ENCODE measurements around the gene MRPS6.

Gene MRPS6

DNA sequence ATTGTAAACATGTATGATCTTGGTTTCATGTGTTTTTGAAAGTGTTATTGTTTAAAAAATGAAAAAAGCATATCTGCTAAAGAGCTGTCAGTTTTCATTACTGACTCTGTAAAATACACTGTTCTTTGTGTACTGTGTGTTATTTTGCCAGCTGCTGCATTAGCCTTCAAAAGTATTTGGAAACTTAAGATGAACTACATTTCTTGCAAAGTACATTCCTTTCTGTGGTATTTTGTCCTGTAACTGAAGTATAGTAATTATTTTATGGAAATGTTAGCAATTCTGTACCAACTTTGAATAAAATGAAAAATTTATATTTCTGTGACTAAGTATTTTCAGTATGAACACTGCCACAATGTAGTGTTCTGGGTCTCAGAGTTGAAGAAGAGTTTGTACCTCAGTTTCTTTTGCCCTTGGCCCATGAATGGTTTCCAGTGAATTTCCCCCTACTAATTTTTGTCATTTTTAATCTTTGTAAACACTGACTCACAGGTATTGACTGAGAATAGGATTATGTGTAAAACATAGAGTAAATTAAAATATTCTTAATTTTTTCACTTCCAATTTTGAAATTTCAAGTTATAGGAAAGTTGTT, 32.7 kb downstream of the MRPS6 start:
- no peak for DNase-seq

DNA sequence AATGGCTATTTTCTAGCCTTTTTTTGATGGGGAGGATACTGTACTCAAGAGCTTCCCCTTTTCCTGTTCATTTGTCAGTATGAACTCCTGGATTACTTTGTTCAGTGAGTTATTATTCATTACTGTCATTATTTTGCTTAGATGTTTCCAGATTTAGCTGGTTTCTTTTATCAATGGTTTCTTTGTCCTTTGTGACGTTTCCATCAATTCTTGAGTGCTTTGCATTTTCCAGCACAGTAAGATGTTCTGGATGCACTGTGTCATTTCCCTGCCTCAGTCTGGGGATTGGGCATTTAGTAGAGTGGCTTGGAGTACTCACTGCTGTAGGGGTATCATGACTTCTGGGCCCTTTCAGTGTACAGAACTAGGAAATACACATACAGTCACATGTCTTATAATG, 34.2 kb downstream of the MRPS6 start:
- DNase-seq = no peak

DNA sequence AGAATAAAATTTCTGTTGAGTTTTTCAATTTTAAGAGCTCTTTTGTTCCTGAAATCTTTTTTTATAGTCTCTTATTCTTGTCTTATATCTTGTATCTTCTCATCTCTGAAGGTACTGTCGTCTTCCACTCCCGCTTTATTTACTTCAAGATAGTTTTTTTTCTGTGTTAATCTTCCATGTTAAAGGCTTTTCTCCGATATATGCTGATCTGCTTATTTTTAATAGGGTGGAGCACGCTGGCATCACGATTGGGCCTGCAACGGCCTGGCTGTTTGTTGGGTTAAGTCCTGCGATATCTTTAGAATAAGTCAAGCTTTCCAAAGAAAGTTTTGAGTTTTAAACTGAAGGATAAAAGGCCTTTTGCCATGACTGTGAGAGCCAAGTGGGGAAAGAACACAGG, 35.7 kb downstream of the MRPS6 start:
- no peak for DNase-seq

DNA sequence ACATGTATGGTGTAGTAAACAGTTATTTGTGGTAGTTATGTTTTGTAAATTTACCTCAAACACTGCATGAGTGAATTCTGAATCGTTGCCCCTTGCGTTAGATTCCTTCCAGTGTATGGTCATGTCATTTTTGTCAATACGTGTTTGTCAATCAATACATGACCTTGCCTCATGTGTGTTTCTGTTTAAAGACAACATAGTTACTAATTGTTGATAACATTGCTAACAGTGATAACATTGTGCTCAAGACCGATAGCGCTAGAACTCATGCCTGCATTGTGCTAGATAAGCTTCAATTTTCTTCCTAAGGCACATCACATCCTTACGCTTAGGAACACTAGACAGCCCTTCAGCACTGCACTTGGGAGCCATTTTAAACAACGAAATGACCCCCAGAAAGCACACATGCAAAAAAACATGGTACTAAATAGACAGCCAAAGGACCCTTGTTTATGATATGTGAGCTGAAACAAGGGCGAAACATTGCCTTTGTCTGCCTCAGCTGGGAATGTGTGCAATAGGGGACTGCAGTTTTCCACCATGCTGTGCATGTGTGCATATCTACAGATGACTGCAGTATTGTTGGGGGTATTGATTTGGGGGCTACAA, 37.3 kb downstream of the MRPS6 start:
- DNase-seq = no peak

DNA sequence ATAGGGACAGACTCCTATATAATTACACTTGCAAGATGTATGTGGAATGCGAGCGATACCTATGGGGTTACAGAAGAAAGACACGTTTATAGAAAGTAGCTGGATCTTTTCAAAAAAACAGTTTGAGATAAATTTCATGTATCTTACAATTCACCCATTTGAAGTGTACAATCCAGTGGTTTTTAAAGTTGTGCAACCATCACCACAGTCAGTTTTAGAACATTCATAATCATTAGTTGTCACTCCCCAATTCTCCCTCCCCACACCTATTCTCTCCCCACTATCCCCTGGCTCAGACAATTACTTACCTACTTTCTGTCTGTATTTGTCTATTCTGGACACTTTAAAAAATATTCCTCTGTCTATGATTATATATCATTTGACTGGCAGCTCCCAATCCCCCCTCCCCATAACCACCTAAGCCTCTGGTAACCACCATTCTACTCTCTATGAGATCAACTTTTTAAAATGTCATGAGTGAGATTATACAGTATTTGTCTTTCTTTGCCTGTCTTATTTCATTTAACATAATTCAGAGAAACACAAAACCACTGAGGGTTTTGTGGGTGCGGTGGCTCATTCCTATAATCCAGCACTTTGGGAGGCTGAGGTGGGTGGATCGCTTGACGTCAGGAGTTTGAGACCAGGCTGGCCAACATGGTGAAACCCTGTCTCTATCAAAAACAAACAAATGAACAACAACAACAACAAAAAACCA, 39.1 kb downstream of the MRPS6 start:
- DNase-seq = peak; percentile 51

DNA sequence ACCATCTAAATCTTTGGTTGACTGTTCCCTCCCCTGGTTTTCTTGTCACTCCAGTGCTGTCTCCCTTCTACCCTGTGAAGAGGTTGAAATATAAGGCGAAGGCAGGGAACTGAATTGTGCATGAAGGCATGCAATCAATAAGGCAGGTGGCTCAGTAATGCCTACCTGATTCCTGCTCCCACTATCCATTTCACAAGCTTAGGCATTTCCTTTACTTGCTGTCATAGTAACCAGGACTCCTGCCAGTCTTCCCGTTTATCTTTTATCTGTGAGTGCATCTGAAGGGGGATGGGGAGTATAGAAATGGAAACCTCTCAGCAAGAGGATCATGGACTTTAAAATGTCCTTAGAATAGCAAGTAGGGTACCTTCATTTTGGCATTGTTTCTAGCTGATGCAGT, 40.5 kb downstream of the MRPS6 start:
- DNase-seq = no peak

DNA sequence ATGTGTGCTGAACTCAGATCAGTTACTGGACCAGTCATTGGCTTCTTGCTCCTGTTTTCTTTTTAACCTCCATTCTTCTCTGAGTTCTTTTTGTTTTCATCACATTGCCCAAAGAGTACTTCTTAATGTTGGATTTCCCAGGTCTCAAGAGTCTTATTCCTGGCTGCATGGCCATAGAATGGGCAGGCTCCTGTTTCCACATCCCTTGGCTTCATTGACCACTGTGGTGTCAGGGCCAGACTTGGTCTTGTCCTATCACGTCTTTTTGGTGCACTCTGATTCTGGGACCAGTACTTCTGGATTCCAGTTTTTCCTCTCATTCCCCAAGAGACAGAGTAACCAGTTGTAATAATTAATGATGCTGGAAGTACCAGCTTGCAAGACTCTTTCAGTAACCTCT, 41.8 kb downstream of the MRPS6 start:
- DNase-seq = no peak

DNA sequence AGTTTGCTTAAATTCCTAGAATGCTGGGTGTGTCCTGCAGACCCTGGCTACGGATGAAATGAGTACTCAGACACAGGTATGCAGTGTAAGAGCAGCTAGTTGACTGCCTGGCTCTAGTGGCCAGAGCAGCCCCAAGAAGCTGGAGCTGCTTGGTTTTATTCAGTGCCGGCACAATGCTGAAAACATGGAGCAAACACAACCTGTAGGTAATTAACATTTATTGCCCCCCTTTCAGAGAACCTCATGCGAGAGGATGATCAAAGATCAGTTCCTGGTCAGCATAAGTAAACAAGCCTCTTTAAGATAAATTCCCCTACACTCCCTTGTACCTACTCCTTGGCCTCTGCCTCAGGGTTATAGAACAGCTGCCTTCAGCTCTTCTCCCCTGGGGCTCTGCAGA, 43.2 kb downstream of the MRPS6 start:
- DNase-seq = no peak

DNA sequence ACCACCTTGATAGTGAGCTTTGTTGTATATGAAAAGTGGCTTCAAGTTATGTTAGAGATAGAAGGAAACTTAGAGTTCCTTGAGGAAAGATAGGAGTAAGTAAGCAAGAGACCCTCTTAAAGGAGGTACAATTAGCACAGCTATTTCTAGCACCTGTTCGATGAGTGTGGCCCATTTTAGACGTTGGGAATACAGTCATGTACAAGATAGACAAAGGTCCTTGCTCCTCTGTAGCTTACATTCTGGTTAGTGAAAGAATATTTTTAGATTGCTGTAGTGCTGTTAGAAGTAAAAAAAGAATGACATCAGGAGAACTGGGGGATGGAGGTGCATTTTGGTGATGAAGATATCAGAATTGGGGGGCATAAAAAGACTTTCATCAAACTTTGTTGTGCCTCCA, 47.5 kb downstream of the MRPS6 start:
- no peak for DNase-seq

DNA sequence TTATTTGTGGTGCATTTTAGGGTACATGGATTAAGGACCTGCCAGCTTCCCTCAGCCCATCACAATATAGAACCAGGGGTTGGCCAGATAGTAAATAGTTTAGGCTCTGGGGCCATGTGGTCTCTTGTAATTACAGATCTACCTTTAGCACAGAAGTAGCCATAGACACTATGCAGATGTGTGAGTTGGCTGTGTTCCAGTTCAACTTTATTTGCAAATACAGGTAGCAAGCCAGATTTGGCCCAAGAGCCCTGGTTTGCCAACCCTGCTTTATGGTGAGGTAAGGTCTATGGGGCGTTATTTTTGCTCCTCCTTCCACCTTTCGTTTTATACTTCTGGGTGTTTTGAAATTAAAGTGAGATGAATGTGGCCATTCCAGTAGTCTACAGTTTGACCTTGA, 48.7 kb downstream of the MRPS6 start:
- no peak for DNase-seq

DNA sequence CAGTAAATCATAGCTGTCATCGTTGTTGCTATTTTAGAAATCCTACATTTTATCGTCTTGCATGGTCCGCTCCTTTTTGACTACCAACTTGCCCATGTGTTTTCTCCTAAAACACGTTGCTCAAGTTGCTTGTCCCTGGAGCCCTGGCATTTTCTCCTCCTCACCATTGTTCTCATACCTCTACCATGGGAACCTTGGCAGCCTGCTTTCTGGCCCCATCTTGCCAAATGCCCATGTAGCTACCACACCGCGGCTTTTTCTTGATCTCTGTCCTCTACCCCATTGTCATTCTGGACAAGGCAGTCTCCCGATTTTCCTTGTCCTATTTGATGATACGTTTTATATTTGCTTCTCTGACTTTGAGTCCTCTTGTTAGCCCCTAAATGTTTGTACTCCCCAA, 50.2 kb downstream of the MRPS6 start:
- no peak for DNase-seq

DNA sequence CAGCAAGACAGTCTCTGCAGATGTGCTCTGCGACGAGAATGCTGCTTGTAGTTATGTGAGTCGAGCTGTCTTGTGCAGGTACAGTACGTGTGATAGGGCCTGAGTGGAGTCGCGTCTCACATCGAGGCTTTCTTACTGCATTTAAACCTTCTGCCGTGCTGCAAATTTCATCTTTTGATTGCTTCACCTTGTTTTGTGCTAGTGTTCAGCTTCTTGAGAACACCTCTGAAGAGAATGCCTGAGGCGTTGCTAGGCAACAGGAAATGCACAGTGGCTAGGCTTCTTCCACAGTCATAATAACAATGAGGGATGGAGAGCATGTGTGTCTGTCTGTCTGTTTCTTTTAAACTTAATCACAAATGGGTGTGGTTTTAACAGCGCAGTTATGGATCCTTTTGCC, 52.9 kb downstream of the MRPS6 start:
- DNase-seq = no peak

DNA sequence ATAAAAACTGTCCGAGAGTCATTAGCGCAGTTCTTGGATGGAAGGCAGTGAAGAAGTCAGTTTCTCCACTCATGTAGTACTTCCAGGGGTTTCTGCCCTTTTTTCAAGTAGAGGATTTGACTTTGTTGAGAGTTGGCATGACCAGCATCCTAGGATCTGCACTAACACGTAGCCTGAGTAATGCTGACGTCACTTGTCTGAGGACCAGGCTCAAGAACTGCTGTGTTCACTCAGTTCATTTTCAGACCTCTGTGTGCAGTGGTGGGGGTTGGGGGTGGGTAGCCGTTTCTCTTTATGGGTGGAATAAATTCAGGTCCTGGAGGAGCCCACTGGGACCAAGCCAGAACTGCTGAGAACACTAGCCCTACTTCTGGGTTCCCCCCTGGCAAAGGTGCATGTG, 53.3 kb downstream of the MRPS6 start:
- no peak for DNase-seq

DNA sequence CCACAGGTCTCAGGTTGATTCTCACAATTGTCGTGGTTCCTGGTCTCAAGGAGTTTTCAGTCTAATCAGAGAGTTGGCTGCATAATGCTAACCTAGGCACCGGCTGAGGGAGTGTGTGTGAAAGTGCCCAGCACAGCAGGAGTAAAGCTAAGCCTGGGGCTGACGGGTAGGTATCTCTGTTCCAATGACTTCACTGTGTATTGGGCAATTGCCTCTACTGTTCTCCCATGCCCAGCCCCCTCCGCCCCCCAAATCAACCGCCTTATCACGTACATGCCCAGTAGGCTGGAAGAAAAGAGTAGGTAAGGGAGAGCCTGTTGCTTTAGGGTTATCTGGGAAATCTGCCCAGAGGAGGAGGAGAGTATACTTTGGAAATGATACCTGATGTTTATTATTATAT, 54.7 kb downstream of the MRPS6 start:
- DNase-seq = no peak

DNA sequence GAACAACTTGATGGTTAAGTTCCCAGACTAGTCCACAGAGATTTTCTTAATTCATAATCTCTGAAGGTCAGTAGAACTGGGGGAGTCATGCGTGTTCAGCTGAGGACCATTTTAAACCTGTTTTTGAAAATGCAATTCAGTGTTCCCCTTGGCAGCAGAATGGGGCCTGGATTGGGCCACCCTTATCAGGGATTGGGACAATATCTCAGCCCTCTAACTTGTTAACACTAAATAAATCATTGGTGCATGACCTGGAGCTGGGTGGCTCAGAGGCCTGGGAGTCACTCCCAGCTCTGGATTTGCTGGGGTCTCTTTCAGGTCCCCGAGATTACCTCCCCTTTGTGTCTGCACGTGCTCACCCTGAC, 55.3 kb downstream of the MRPS6 start:
- DNase-seq = no peak

DNA sequence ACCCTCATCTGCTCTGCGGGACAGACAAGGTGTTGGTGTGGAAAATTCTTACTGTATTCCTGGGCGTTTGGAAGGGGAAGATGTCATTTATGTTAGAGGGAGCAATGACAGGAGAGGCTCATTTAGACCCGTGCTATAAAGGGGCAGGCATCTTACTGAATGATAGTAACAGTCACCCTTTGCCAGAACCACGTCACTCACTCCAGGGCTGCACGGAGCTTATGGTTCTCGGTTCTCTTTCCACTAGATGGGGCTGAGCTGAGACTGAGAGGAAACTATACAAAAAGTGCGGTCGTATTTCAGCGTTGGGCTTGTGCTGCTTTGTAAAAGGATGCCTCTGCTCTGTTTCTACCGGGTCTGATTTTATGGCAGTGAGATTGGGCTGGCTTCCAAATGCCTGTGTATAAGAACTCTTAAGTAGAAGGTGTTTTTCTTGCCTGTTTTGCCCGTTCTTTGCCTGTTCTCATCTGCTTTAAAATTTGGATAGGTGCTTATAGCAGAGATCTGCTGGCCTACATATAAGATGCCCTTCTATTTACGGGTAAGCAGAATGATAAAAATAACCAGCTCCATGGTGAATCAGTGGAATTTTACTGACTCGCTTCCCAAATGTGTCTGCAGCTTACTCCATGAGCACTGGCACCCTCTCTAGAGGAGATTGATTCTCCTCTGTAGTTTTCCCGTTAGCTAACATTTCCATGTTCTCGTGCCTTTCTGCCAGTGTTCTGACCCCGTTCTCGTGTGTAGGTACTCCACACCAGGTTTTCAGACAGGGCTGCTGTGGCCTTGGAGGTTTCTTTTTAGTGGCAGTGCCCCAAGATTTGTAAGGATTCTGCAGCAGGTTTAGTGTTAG, 55.9 kb downstream of the MRPS6 start:
- peak; percentile 76 for DNase-seq

DNA sequence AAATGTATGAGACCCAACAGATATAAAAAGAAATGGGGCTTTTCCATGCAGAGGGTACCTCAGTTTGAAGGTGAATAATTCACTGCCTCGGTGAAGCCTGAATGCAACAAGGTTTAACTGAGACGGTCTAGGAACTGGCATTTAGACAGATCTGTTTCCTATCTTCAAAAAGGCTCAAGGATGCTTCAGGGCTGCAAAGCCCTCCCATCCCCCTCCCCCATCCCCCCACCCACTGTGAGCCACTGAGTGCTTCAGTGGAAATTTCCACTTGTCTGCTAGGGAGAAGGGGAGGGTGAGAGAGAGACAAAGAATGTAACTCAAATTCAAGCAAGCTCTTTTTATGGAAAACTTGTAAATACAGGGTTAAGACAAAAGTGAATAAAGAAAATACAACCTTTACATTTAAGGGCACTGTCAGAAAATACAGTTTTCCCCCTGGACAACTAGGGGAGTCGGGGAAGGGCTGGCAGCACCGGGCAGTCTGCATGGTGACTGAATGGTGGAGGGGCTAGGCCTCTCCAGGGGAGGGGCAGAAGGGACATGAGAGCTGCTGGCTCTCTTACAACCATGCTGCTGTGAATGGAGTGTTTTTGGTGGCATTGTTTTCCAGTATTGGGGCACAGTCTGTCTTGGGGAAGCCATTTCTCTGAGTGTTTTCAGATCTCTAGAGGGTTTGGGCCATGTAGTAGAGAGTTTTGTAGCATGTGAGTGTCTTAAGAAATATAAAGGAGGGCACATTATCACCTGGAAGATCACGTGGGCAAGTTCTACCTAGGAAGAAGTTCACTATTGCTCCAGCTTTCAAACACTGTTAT, 56.7 kb downstream of the MRPS6 start:
- no peak for DNase-seq

DNA sequence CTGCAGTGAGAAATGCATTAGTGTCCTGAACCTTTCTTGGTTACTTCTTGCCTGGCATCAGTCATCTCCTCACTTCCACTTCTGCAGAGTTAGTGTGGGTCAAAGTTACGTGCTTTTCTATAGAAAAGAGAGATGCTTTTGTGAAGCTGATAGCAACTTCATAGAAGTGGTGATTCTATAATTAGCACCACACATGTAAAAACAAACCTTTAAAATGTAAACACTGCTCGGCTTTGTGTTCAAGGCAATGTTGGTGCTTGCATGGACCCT, 57.3 kb downstream of the MRPS6 start:
- no peak for DNase-seq

DNA sequence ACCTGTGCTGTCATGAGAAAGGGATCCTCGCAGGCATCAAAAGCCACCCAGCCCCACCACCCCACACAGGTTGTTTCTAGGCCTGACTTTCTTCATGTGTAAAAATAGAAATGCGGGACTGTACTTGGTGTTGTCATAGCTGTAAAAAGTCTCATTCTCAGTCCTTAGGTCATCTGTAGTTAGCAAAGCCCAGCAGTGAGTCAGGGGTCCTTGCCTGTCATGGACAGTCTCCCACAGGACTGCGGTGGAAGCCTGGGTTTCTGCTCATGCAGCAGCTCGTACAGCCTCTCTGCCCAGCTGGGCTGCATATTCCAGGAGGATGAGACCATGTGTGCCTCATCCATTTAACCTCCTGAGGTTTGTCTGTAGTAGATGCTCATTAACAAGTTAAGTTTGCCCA, 58.2 kb downstream of the MRPS6 start:
- no peak for DNase-seq

DNA sequence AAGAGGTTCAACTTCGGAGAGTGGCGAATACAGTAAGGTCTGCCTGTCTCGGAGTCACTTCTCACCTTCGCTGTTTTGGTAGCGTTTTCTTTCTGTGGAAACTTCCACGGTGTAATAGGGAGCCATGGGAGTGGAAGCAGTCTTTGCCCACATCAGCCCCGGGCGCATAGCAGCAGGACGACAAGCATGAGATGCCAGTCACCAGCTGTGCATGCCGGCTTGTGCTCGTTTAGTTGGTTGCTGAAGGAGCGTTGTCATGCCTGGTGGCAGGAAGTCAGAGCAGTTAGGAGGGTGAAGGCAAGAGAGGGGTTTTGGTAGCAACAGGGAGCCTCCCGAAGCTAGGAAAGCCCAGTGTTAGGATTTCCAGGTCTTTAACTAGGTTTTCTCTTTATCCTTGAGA, 58.8 kb downstream of the MRPS6 start:
- no peak for DNase-seq

DNA sequence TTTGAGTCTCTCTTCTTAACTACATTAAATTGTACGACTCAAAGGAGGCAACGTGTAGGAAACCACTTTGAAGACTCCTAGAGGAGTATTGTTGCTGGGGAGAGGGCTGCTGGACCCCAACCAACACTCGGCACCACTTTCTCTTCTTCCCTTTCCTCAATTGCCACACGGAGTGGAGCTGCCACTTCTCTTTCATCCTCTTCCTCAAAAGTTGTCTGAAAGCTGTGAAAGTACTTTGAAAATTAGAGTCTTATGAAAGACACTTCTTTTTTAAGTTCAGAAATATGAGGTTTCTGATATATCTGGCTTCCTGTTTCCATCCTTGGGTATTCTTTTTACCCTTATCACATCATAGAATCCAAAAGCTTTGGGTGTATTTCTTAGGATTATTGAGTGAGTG, 59.5 kb downstream of the MRPS6 start:
- DNase-seq = no peak

DNA sequence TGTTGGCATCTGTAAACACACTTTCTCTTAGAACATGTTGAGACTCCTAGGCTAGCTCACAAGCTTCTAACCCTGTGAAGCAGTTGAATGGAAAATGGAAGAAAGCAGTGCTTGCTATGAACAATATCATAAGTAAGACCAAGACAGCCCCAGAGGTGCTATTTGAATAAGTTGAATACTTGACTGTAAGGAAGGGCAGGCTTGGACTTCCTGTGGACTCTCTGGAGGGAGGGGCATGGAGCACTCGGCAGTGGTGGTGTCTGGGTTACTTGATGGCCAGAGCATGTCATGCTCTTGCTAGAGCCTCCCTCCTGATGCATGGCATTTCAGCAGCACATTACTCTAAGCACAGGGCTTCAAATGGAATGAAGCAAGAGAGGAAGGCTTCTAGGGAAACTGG, 60.0 kb downstream of the MRPS6 start:
- no peak for DNase-seq

DNA sequence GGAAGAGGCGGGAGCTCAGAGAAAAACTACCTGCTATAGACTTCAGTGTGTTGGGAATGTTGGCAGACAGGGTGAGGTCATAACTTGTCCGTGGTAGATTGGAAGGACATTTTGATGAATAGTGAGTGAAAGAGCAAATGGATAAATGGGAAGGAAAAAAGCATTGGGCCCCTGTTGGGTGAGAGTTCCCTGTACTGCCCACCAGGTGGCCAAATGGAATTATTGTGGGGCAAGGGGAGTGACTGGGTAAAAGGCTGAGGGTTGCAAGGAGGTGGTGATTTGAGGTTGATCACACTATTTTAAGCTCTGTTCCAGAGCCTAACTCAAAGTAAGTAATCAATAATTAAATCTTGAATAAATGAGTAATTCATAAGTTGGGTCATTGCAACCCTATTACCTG, 60.4 kb downstream of the MRPS6 start:
- no peak for DNase-seq

All from stimulated activated CD8-positive, alpha-beta memory T cell treated with anti-CD3 and anti-CD28 coated beads, Interleukin-4, amount 100 ng/mL, for 48 hours (primary cell).